Skeletal muscle tissue (tissue), 4 donors: Measurements from ENCODE around the gene THSD4. TPM values are rescaled to one million over a fixed set of nuclear protein-coding genes. Genes with fewer than 3 reads are reported as not detected.

Experiments
- H3K27ac ChIP-seq: one replicate; pipeline ENCODE4 v1.7.0; 2013; ENCODE audit warnings: mild to moderate bottlenecking, low read depth, low read length, inconsistent platforms
- H3K27me3 ChIP-seq, 3 donors: one replicate each; pipeline ENCODE4 v1.7.0; 2013; ENCODE audit warnings: low read length in 3 of 3; ENCODE audit not compliant: control insufficient read depth in 3 of 3, insufficient read depth in 3 of 3
- H3K36me3 ChIP-seq, 3 donors: one replicate each; pipeline ENCODE4 v1.7.0; 2013; ENCODE audit warnings: low read length in 3 of 3; ENCODE audit not compliant: control insufficient read depth in 3 of 3, insufficient read depth in 3 of 3
- H3K4me1 ChIP-seq, 3 donors: one replicate each; pipeline ENCODE4 v1.7.0; 2013; ENCODE audit warnings: low read length in 3 of 3, mild to moderate bottlenecking in 3 of 3; ENCODE audit not compliant: control insufficient read depth in 3 of 3, insufficient read depth in 3 of 3
- H3K4me3 ChIP-seq, 3 donors: one replicate each; pipeline ENCODE4 v1.7.0; 2013; ENCODE audit warnings: low read length in 3 of 3
- H3K9ac ChIP-seq, 3 donors: one replicate each; pipeline ENCODE4 v1.7.0; 2013; ENCODE audit warnings: low read length in 3 of 3, mild to moderate bottlenecking in 3 of 3, moderate library complexity in 2 of 3, low read depth in 1 of 3
- H3K9me3 ChIP-seq, 3 donors: one replicate each; pipeline ENCODE4 v1.7.0; 2013; ENCODE audit warnings: low read length in 3 of 3; ENCODE audit not compliant: control insufficient read depth in 3 of 3
- total RNA-seq: library from RNA; depleted of rRNA; stranded (reverse); fragments of >200 nt; gene quantifications from one replicate; pipeline ENCODE4 v1.2.3, GENCODE V29; 2014
- donor health status: Osteomylitis.

Gene THSD4
- total RNA-seq, 1 donor from 2014 or later, result 15.7 TPM

- Histone ChIP-seq H3K9me3 (no peaks in the 10 kb centered on the region), H3K36me3 (no peaks in the 10 kb centered on the region), H3K27me3 (no peaks in the 10 kb centered on the region), H3K27ac (no peak overlapping the region), H3K4me3 (no peak overlapping the region), H3K4me1 (peaks cover 0 to 15% (median 3%) of the 10 kb centered on the region in 3 donors), H3K9ac (no peak overlapping the region)
These were observed 328.9 kb downstream of the THSD4 start for GRCh38 chr15:71444032-71444810.

- no peak overlapping the region for H3K9ac ChIP-seq
- H3K9me3 ChIP-seq, result no peaks in the 10 kb centered on the region
- no peaks in the 10 kb centered on the region for H3K36me3 ChIP-seq
- no peaks in the 10 kb centered on the region for H3K27me3 ChIP-seq
- H3K27ac ChIP-seq, result no peak overlapping the region
- peaks cover 0 to 15% (median 3%) of the 10 kb centered on the region in 3 donors for H3K4me1 ChIP-seq
- H3K4me3 ChIP-seq, result no peak overlapping the region
These were observed 329.8 kb downstream of the THSD4 start for GRCh38 chr15:71444866-71445590.

- Histone ChIP-seq H3K27me3 (peaks cover 0 to 2% (median 0%) of the 10 kb centered on the region in 3 donors), H3K27ac (no peak overlapping the region), H3K9ac (no peak overlapping the region), H3K9me3 (no peaks in the 10 kb centered on the region), H3K36me3 (no peaks in the 10 kb centered on the region), H3K4me3 (no peak overlapping the region), H3K4me1 (peaks cover 0 to 15% (median 3%) of the 10 kb centered on the region in 3 donors)
These were observed 332.3 kb downstream of the THSD4 start for GRCh38 chr15:71447328-71448250.

GRCh38 chr15:71448688-71449114 lies 333.4 kb downstream of the THSD4 start:
- Histone ChIP-seq H3K36me3 (no peaks in the 10 kb centered on the region), H3K27me3 (peaks cover 0 to 2% (median 0%) of the 10 kb centered on the region in 3 donors), H3K9ac (no peak overlapping the region), H3K9me3 (no peaks in the 10 kb centered on the region), H3K4me1 (peaks cover 0 to 12% (median 3%) of the 10 kb centered on the region in 3 donors), H3K4me3 (no peak overlapping the region), H3K27ac (no peak overlapping the region)

GRCh38 chr15:71449363-71449762 lies 334.1 kb downstream of the THSD4 start:
- no peaks in the 10 kb centered on the region for H3K36me3 ChIP-seq
- H3K9me3 ChIP-seq, result no peaks in the 10 kb centered on the region
- no peak overlapping the region for H3K27ac ChIP-seq
- peaks cover 0 to 8% (median 3%) of the 10 kb centered on the region in 3 donors for H3K4me1 ChIP-seq
- H3K4me3 ChIP-seq, result no peak overlapping the region
- peaks cover 0 to 2% (median 0%) of the 10 kb centered on the region in 3 donors for H3K27me3 ChIP-seq
- H3K9ac ChIP-seq, result no peak overlapping the region

- H3K9me3 ChIP-seq, result no peaks in the 10 kb centered on the region
- peaks cover 0 to 2% (median 0%) of the 10 kb centered on the region in 3 donors for H3K27me3 ChIP-seq
- no peak overlapping the region for H3K27ac ChIP-seq
- no peaks in the 10 kb centered on the region for H3K36me3 ChIP-seq
- H3K4me3 ChIP-seq, result no peak overlapping the region
- no peak overlapping the region for H3K9ac ChIP-seq
- peaks cover 3 to 9% (median 7%) of the 10 kb centered on the region in 3 donors for H3K4me1 ChIP-seq
These were observed 334.7 kb downstream of the THSD4 start for GRCh38 chr15:71449956-71450355.

- Histone ChIP-seq H3K9ac (no peak overlapping the region), H3K4me3 (no peak overlapping the region), H3K36me3 (no peaks in the 10 kb centered on the region), H3K27me3 (peaks cover 0 to 2% (median 0%) of the 10 kb centered on the region in 3 donors), H3K27ac (no peak overlapping the region), H3K9me3 (no peaks in the 10 kb centered on the region), H3K4me1 (peaks cover 10 to 21% (median 13%) of the 10 kb centered on the region in 3 donors)
These were observed 335.9 kb downstream of the THSD4 start for GRCh38 chr15:71451130-71451529.

- no peak overlapping the region for H3K4me3 ChIP-seq
- H3K9ac ChIP-seq, result no peak overlapping the region
- H3K36me3 ChIP-seq, result no peaks in the 10 kb centered on the region
- H3K27me3 ChIP-seq, result peaks cover 0 to 2% (median 0%) of the 10 kb centered on the region in 3 donors
- H3K9me3 ChIP-seq, result no peaks in the 10 kb centered on the region
- H3K4me1 ChIP-seq, result peaks cover 13 to 27% (median 17%) of the 10 kb centered on the region in 3 donors
- H3K27ac ChIP-seq, result no peak overlapping the region
These were observed 337.6 kb downstream of the THSD4 start for GRCh38 chr15:71452893-71453292.

GRCh38 chr15:71454462-71454996 lies 339.3 kb downstream of the THSD4 start:
- Histone ChIP-seq H3K4me3 (no peak overlapping the region), H3K36me3 (no peaks in the 10 kb centered on the region), H3K4me1 (peaks cover 15 to 21% (median 17%) of the 10 kb centered on the region in 3 donors), H3K9me3 (no peaks in the 10 kb centered on the region), H3K27me3 (peaks cover 0 to 2% (median 0%) of the 10 kb centered on the region in 3 donors), H3K27ac (no peak overlapping the region), H3K9ac (no peak overlapping the region)
